Mesenchymal stem cell (in vitro differentiated cells and primary cell): ENCODE results near the gene TMCO5A.

Experiments used
- DNase-seq: peaks from one replicate; pipeline ENCODE4 v3.0.0-alpha.2; 2013
- H2AFZ ChIP-seq: one replicate; pipeline ENCODE4 v1.6.1; 2013; ENCODE audit warnings: low read depth, mild to moderate bottlenecking, control low read depth, inconsistent platforms, low read length, moderate library complexity
- H2AK5ac ChIP-seq: 2 replicates; pipeline ENCODE4 v1.6.1; 2013; ENCODE audit warnings: low read length, moderate library complexity, mild to moderate bottlenecking, inconsistent platforms; ENCODE audit not compliant: severe bottlenecking
- H2BK120ac ChIP-seq: one replicate; pipeline ENCODE4 v1.6.1; 2013; ENCODE audit warnings: low read depth, mild to moderate bottlenecking, inconsistent platforms, low read length, moderate library complexity
- H2BK12ac ChIP-seq, 2 experiments: one replicate each; pipeline ENCODE4 v1.6.1; 2013; ENCODE audit warnings: inconsistent platforms in 2 of 2, low read length in 2 of 2, mild to moderate bottlenecking in 2 of 2, moderate library complexity in 2 of 2, control low read depth in 1 of 2
- H2BK15ac ChIP-seq: one replicate; pipeline ENCODE4 v1.6.1; 2013; ENCODE audit warnings: mild to moderate bottlenecking, low read depth, inconsistent platforms; ENCODE audit not compliant: poor library complexity, severe bottlenecking
- H2BK5ac ChIP-seq: 2 replicates; pipeline ENCODE4 v1.6.1; 2013; ENCODE audit warnings: low read depth, mild to moderate bottlenecking, low read length, control low read depth, inconsistent platforms; ENCODE audit not compliant: poor library complexity, severe bottlenecking
- H3K14ac ChIP-seq, 2 experiments: one replicate each; pipeline ENCODE4 v1.6.1; 2013; ENCODE audit warnings: inconsistent platforms in 2 of 2, low read length in 2 of 2, control low read depth in 1 of 2, mild to moderate bottlenecking in 1 of 2, moderate library complexity in 1 of 2
- H3K18ac ChIP-seq, 2 experiments: one replicate each; pipeline ENCODE4 v1.6.1; 2013; ENCODE audit warnings: inconsistent platforms in 2 of 2, low read length in 2 of 2, control low read depth in 1 of 2, low read depth in 1 of 2, mild to moderate bottlenecking in 1 of 2
- H3K23ac ChIP-seq, 2 experiments: one replicate each; pipeline ENCODE4 v1.6.1; 2013; ENCODE audit warnings: inconsistent platforms in 2 of 2, low read length in 2 of 2, mild to moderate bottlenecking in 2 of 2, moderate library complexity in 2 of 2, control low read depth in 1 of 2
- H3K27ac ChIP-seq: 2 replicates; pipeline ENCODE4 v1.5.1; 2013; ENCODE audit warnings: mild to moderate bottlenecking, moderate library complexity, low read length, control low read depth, inconsistent platforms; ENCODE audit not compliant: poor library complexity, severe bottlenecking
- H3K27me3 ChIP-seq, 2 experiments: 2 replicates each; pipeline versions ENCODE4 v1.6.1 to v1.7.0; 2013; ENCODE audit warnings: low read length in 2 of 2, mild to moderate bottlenecking in 2 of 2, moderate library complexity in 2 of 2, control low read depth in 1 of 2, inconsistent platforms in 1 of 2; ENCODE audit not compliant: control insufficient read depth in 1 of 2, insufficient read depth in 1 of 2
- H3K36me3 ChIP-seq, 2 experiments: 2 replicates each; pipeline versions ENCODE4 v1.6.1 to v1.7.0; 2013; ENCODE audit warnings: low read length in 2 of 2, control low read depth in 1 of 2, inconsistent platforms in 1 of 2, low read depth in 1 of 2, mild to moderate bottlenecking in 1 of 2; ENCODE audit not compliant: insufficient read depth in 2 of 2, control insufficient read depth in 1 of 2
- H3K4ac ChIP-seq, 2 experiments: one replicate each; pipeline ENCODE4 v1.6.1; 2013; ENCODE audit warnings: inconsistent platforms in 2 of 2, low read length in 2 of 2, mild to moderate bottlenecking in 2 of 2, moderate library complexity in 2 of 2, control low read depth in 1 of 2, low read depth in 1 of 2
- H3K4me1 ChIP-seq: 2 replicates; pipeline ENCODE4 v1.6.1; 2013; ENCODE audit warnings: low read depth, low read length, control low read depth; ENCODE audit not compliant: control insufficient read depth, insufficient read depth
- H3K4me2 ChIP-seq: 2 replicates; pipeline ENCODE4 v1.6.1; 2013; ENCODE audit warnings: low read length, mild to moderate bottlenecking, inconsistent platforms; ENCODE audit not compliant: poor library complexity, severe bottlenecking
- H3K4me3 ChIP-seq, 2 experiments: 2 replicates each; pipeline versions ENCODE4 v1.5.1 to v1.7.0; 2013; ENCODE audit warnings: low read length in 2 of 2, mild to moderate bottlenecking in 2 of 2, control low read depth in 1 of 2, low read depth in 1 of 2; ENCODE audit not compliant: insufficient read depth in 1 of 2
- H3K79me1 ChIP-seq: replicated peaks from 2 replicates; pipeline ENCODE4 v1.6.1; 2013; ENCODE audit warnings: mild to moderate bottlenecking, control low read depth, low read length, inconsistent platforms; ENCODE audit not compliant: poor library complexity, severe bottlenecking
- H3K9ac ChIP-seq: 2 replicates; pipeline ENCODE4 v1.7.0; 2013; ENCODE audit warnings: mild to moderate bottlenecking, low read length, moderate library complexity
- H3K9me3 ChIP-seq: 2 replicates; pipeline ENCODE4 v1.7.0; 2013; ENCODE audit warnings: mild to moderate bottlenecking, low read length; ENCODE audit not compliant: control insufficient read depth
- H4K8ac ChIP-seq: one replicate; pipeline ENCODE4 v1.6.1; 2013; ENCODE audit warnings: inconsistent platforms, mild to moderate bottlenecking, low read length, moderate library complexity
- H4K91ac ChIP-seq: one replicate; pipeline ENCODE4 v1.6.1; 2013; ENCODE audit warnings: mild to moderate bottlenecking, low read length, inconsistent platforms
- WGBS: methylation state at CpG from one replicate; pipeline ENCODE4 v1.1.7; 2013; ENCODE audit warnings: mixed read lengths; 5-methylcytosine and 5-hydroxymethylcytosine counted together

The TMCO5A gene

DNA sequence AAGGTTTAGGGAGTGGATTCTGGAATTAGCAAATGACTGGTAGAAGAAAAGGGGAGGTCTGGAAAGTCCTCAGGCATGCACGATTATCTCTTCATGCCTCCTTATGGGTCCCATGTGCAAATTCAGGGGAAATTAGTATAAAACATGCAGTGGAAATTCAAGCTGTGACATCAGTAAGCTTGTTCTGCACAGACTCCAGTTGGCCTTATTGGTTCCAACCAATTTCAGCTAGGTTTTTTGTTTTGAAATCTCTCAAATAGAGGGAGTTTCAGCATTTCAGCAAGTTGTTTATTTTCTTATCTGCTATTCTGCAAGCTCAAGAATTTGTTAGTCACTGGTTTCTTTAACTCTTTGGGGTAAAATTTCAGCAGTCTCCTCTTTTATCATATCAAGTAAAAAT lies 774 bp upstream of the TMCO5A start:
- Histone ChIP-seq H2AFZ (no peak overlapping the region), H3K4me1 (no peaks in the 10 kb centered on the region), H3K4me2 (no peak overlapping the region), H2BK5ac (no peak overlapping the region), H3K9ac (no peak overlapping the region), H3K36me3 (no peaks in the 10 kb centered on the region), H3K4ac (no peak overlapping the region), H3K23ac (no peak overlapping the region), H3K27me3 (peaks cover 0 to 10% of the 10 kb centered on the region in 2 experiments), H2BK120ac (peak overlapping the region; percentile 29), H3K14ac (no peak overlapping the region), H2BK12ac (no peak overlapping the region), H3K79me1 (no peaks in the 10 kb centered on the region), H4K91ac (no peak overlapping the region), H3K4me3 (no peak overlapping the region), H3K18ac (peak overlapping the region in 1 of 2 experiments; percentile 85), H3K27ac (no peak overlapping the region), H4K8ac (no peak overlapping the region), H3K9me3 (no peaks in the 10 kb centered on the region), H2BK15ac (no peak overlapping the region), H2AK5ac (no peak overlapping the region)
- WGBS, result 48% methylated on average over 1 of the region's 1 CpG
- peak; percentile 85 for DNase-seq

GRCh38 chr15:37940876-37941275 lies 6.4 kb downstream of the TMCO5A start:
- H3K79me1 ChIP-seq, result no peaks in the 10 kb centered on the region
- H2BK5ac ChIP-seq, result no peak overlapping the region
- no peak overlapping the region for H3K4me3 ChIP-seq
- DNase-seq, result no peak
- no peak overlapping the region for H2BK12ac ChIP-seq
- H2AFZ ChIP-seq, result no peak overlapping the region
- H3K27ac ChIP-seq, result no peak overlapping the region
- no peak overlapping the region for H3K18ac ChIP-seq
- H3K27me3 ChIP-seq, result peaks cover 0 to 10% of the 10 kb centered on the region in 2 experiments
- H3K9ac ChIP-seq, result no peak overlapping the region
- H4K8ac ChIP-seq, result no peak overlapping the region
- no peak overlapping the region for H2AK5ac ChIP-seq
- peaks cover 2% of the 10 kb centered on the region for H3K4me1 ChIP-seq
- H4K91ac ChIP-seq, result no peak overlapping the region
- peak overlapping the region in 1 of 2 experiments; percentile 46 for H3K23ac ChIP-seq
- H3K4me2 ChIP-seq, result no peak overlapping the region
- H2BK15ac ChIP-seq, result no peak overlapping the region
- H3K9me3 ChIP-seq, result no peaks in the 10 kb centered on the region
- WGBS, result 45% methylated on average over 3 of the region's 3 CpGs
- H3K36me3 ChIP-seq, result no peaks in the 10 kb centered on the region
- no peak overlapping the region for H3K14ac ChIP-seq
- no peak overlapping the region for H3K4ac ChIP-seq
- no peak overlapping the region for H2BK120ac ChIP-seq

DNA sequence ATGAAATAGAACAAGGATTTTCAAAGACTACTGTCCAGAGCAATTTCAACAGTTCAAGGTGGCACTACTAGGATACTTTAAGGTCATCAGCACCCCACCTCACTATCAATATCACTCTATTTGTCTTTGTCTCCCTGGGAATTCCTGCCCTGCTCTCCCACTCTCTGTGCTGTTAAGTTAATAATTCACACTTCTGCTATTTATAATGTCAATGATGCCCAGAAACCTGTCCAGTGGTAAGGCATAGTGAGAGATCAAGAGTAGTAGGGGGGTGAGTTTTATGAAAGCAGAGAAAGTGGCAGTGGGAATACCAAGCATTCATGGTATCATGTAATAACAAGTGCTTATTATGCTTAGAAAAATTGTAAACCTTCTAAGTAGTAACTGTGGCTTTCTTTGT lies 7.3 kb downstream of the TMCO5A start:
- H3K36me3 ChIP-seq, result no peaks in the 10 kb centered on the region
- no peak overlapping the region for H3K9ac ChIP-seq
- no peak overlapping the region for H2BK5ac ChIP-seq
- H2AK5ac ChIP-seq, result no peak overlapping the region
- H3K23ac ChIP-seq, result no peak overlapping the region
- no peak overlapping the region for H3K14ac ChIP-seq
- no peak overlapping the region for H2BK15ac ChIP-seq
- DNase-seq, result no peak
- no peak overlapping the region for H4K8ac ChIP-seq
- no peak overlapping the region for H4K91ac ChIP-seq
- peaks cover 2% of the 10 kb centered on the region for H3K4me1 ChIP-seq
- H3K18ac ChIP-seq, result no peak overlapping the region
- no peak overlapping the region for H2BK120ac ChIP-seq
- no peaks in the 10 kb centered on the region for H3K79me1 ChIP-seq
- no peak overlapping the region for H2BK12ac ChIP-seq
- H3K9me3 ChIP-seq, result peaks cover 5% of the 10 kb centered on the region
- H3K27me3 ChIP-seq, result peaks cover 0 to 9% of the 10 kb centered on the region in 2 experiments
- H2AFZ ChIP-seq, result no peak overlapping the region
- no peak overlapping the region for H3K27ac ChIP-seq
- no peak overlapping the region for H3K4me2 ChIP-seq
- no peak overlapping the region for H3K4me3 ChIP-seq
- no peak overlapping the region for H3K4ac ChIP-seq

DNA sequence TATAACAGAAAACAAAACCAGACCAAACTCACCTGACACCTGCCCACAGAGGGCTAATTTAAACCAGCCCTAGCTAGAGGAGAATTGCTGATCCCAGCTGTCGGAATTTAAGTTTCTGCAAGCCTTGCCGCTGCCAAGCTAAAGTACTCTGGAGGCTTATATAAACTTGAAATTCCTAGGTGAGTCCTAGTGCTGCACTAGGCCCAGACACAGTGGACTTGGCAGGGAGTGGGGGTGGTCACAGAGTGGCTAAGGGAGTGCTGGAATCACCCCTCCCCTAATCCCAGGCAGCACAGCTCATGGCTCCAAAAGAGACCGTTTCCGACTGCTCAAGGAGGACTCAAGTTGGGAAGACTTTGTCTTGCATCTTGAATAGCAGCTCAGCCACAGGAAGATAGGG lies 17.6 kb downstream of the TMCO5A start:
- no peak overlapping the region for H3K14ac ChIP-seq
- no peak overlapping the region for H4K8ac ChIP-seq
- no peak overlapping the region for H2BK15ac ChIP-seq
- H2AK5ac ChIP-seq, result no peak overlapping the region
- H3K4me1 ChIP-seq, result no peaks in the 10 kb centered on the region
- no peaks in the 10 kb centered on the region for H3K79me1 ChIP-seq
- H3K36me3 ChIP-seq, result no peaks in the 10 kb centered on the region
- H3K23ac ChIP-seq, result no peak overlapping the region
- no peak overlapping the region for H2BK12ac ChIP-seq
- no peak overlapping the region for H2AFZ ChIP-seq
- no peak for DNase-seq
- H3K4me3 ChIP-seq, result no peak overlapping the region
- H3K4ac ChIP-seq, result no peak overlapping the region
- H3K9me3 ChIP-seq, result no peaks in the 10 kb centered on the region
- WGBS, result 95% methylated on average over 4 of the region's 4 CpGs
- H3K18ac ChIP-seq, result no peak overlapping the region
- H3K27me3 ChIP-seq, result peaks cover 0 to 23% of the 10 kb centered on the region in 2 experiments
- H2BK5ac ChIP-seq, result no peak overlapping the region
- no peak overlapping the region for H3K9ac ChIP-seq
- no peak overlapping the region for H3K4me2 ChIP-seq
- H3K27ac ChIP-seq, result no peak overlapping the region
- H2BK120ac ChIP-seq, result no peak overlapping the region
- no peak overlapping the region for H4K91ac ChIP-seq
